ENCODE data around the gene IFNW1.
"Not testable (repeated sequence)": the region's sequence is repeated elsewhere in the genome, so short reads cannot be mapped to it uniquely, and the experiment has no call there.

Gene IFNW1

GRCh38 chr9:21141427-21141882 is at the start of gene IFNW1:
IFNW1 (minus strand) TSS chr9:21141832; CDS start chr9:21141570, 262 bp downstream.
- in situ Hi-C loops (cut with HindIII; ENCODE audit: low sequenced_read_pairs): no loop called here
- no peak within 1 kb of the TSS for H3K4me3 ChIP-seq (ENCODE audit: low read depth, low read length)
- no peak for DNase-seq (ENCODE audit: low read depth)
- TF ChIP-seq CTCF (IDR thresholded peaks at IDR 0.05; ENCODE audit: low read depth, low read length, missing control alignments): peak; percentile 29

DNA sequence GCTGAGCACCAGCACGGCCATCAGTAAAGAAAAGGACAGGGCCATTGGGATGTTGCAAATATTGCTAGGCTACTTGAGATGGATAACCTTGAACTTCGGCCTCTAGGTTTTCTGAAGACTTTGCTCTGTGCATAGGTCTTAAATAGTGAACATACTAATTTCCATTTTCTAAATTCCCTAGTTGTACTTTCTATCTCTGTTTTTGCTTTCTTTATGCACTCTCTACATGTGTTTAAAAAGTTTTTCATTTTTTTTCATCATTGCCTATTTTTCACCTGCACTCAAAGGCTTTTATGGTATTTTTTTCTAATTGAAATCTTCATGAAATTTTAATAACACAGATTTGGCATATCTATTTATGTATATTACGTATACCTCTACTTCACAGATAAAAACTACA is 45.9 kb upstream of the IFNW1 start, which contains the start of gene IFNA4:
TSS of gene IFNA4 (minus strand) at position 101 of the 400 bp plus-strand sequence. CDS start at position 45, 56 bp downstream.
- in situ Hi-C loops (cut with HindIII; ENCODE audit: low sequenced_read_pairs); H3K4me3 ChIP-seq (ENCODE audit: low read depth, low read length); DNase-seq (ENCODE audit: low read depth): not testable (repeated sequence)

- TF ChIP-seq CTCF (IDR thresholded peaks at IDR 0.05; ENCODE audit: low read depth, low read length, missing control alignments): peak; percentile 46
- H3K4me3 ChIP-seq (ENCODE audit: low read depth, low read length); DNase-seq (ENCODE audit: low read depth); in situ Hi-C loops (cut with HindIII; ENCODE audit: low sequenced_read_pairs): not testable (repeated sequence)
These were observed 41.4 kb upstream of the IFNW1 start for GRCh38 chr9:21182810-21183736.

DNA sequence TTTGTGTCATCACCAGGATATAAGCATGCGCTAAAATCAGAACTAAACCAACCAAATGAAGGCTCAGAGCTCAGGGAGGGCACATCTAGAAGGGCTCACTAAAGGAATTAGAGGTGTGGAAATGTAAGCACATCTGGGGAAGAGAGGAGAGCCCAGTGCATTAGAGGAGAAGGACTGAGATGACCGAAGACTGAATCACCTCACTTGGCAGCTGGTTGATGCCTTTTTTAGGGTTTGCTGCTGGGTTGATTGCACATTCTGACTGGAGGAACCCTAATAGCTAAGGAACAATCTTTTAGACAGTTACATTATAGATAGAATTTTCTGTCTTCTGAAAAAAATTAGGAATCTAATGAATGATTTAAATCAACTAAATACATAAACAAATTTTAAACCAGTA is 33.0 kb upstream of the IFNW1 start:
- TF ChIP-seq CTCF (IDR thresholded peaks at IDR 0.05; ENCODE audit: low read depth, low read length, missing control alignments): no peak
- H3K4me3 ChIP-seq (ENCODE audit: low read depth, low read length): no peak overlapping the region
- in situ Hi-C loops (cut with HindIII; ENCODE audit: low sequenced_read_pairs): no loop called here

DNA sequence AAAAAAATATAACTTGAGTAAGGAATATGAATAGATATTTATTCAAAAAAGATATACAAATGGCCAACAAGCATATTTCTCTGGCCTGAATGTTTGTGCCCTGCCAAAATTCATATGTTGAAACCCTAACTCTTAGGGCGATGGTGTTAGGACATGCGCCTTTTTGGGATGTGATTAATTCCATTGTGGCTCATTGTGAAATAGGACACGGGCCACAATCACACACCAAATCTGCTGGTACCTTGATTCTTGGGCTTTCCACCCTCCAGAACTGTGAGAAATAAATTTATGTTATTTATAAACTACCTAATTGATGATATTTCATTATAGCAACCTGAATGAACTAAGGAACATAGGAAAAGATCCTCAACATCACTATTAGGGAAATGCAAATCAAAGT is 30.5 kb upstream of the IFNW1 start:
- TF ChIP-seq CTCF (IDR thresholded peaks at IDR 0.05; ENCODE audit: low read depth, low read length, missing control alignments): no peak
- in situ Hi-C loops (cut with HindIII; ENCODE audit: low sequenced_read_pairs): no loop called here
- DNase-seq (ENCODE audit: low read depth): no peak
- no peak overlapping the region for H3K4me3 ChIP-seq (ENCODE audit: low read depth, low read length)

More for the DNA sequence above, 33.0 kb upstream of the IFNW1 start:
- DNase-seq (ENCODE audit: low read depth): no peak

DNA sequence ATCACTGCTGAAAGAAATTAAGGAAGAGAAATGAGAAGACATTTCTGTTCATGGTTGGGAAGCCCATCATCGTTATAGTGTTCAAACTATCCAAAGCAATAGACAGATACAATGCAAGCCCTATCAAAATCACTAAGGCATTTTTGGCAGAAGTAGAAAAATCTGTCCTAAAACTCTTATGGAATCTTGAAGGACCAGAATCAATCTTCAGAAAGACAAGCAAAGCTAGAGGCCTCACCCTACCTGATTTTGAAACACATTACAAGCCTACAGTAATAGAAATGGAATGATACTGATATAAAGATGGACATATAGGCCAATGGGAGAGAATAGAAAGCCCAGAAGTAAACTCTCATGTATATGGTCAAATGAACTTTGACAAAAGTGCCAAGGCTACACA is 29.7 kb upstream of the IFNW1 start:
- in situ Hi-C loops (cut with HindIII; ENCODE audit: low sequenced_read_pairs): no loop called here
- no peak for DNase-seq (ENCODE audit: low read depth)
- H3K4me3 ChIP-seq (ENCODE audit: low read depth, low read length): no peak overlapping the region
- no peak for TF ChIP-seq CTCF (IDR thresholded peaks at IDR 0.05; ENCODE audit: low read depth, low read length, missing control alignments)

- DNase-seq (ENCODE audit: low read depth); in situ Hi-C loops (cut with HindIII; ENCODE audit: low sequenced_read_pairs); H3K4me3 ChIP-seq (ENCODE audit: low read depth, low read length): not testable (repeated sequence)
These were observed 24.9 kb upstream of the IFNW1 start, which contains the start of gene IFNA21 for GRCh38 chr9:21166560-21166959. IFNA21 (minus strand) TSS chr9:21166660; CDS start chr9:21166612, 48 bp downstream.
